Measurements from ENCODE around the gene ARID2. TPM values are rescaled to one million over a fixed set of nuclear protein-coding genes. Genes with fewer than 3 reads are reported as not detected.

ARID2 gene
- total and polyA plus RNA-seq, 9 of the 15 experiments (the other 6 are each of a cell fraction or from before 2014, with no cell fraction given): 13.4 to 41.6 (median 29.4) TPM

GRCh38 chr12:45721369-45721768, 8.1 kb upstream of the ARID2 start:
- Histone ChIP-seq H3K4me3 (no peak overlapping the region), H3K9me1 (ENCODE audit: control insufficient read depth, insufficient read depth, low read length) (no peaks in the 10 kb centered on the region), H3K4me2 (ENCODE audit: insufficient read depth, low read length) (no peak overlapping the region), H3K4me1 (replicated peaks in 1 of 2; ENCODE audit: control insufficient read depth in 2 of 2, insufficient read depth in 2 of 2, low read length in 2 of 2) (no peaks in the 10 kb centered on the region; a peak in 1 of 5 replicates), H3K27ac (ENCODE audit: extremely low read depth, low read depth, low read length) (no peak overlapping the region), H3K36me3 (ENCODE audit: control insufficient read depth, insufficient read depth, low read length) (no peaks in the 10 kb centered on the region), H3K79me2 (ENCODE audit: control insufficient read depth, insufficient read depth, low read length) (peaks cover 60% of the 10 kb centered on the region), H3K27me3 (ENCODE audit: control insufficient read depth in 2 of 2, insufficient read depth in 2 of 2, low read length in 2 of 2) (no peaks in the 10 kb centered on the region), H2AFZ (ENCODE audit: low read depth, low read length) (no peak overlapping the region), H3K9ac (ENCODE audit: insufficient read depth in 1 of 2, low read depth in 2 of 2, low read length in 2 of 2) (no peak overlapping the region), H3K9me3 (replicated peaks; ENCODE audit: control insufficient read depth, insufficient read depth, low read depth, low read length) (no peaks in the 10 kb centered on the region), H4K20me1 (replicated peaks; ENCODE audit: control insufficient read depth, insufficient read depth, low read length) (no peaks in the 10 kb centered on the region; the same call in 1 of the 2 replicates)
- in situ Hi-C loops (cut with MboI): no loop called here
- intact Hi-C loops (cut with micrococcal nuclease): loop anchor here (10.0 kb wide), 1 partner anchor 457 kb away; no protein-coding TSS in a partner anchor
- no peak for FAIRE-seq
- WGBS (ENCODE audit: insufficient coverage, low coverage, missing lambda C conversion rate): 73% methylated on average over 2 of the region's 2 CpGs
- POLR2A ChIA-PET: no interaction called here
- CTCF ChIA-PET (ENCODE audit: low intra/inter-chr PET ratio): no interaction called here
- no TSS peak for BruUV-seq (replicated peaks)
- DNase-seq (ENCODE audit: extremely low read depth in 1 of 4, low spot score in 3 of 4): no peak
- no peak for ATAC-seq
- TF ChIP-seq HSF4 (CRISPR knock-in tag; IDR thresholded peaks at IDR 0.05; ENCODE audit: borderline replicate concordance) (no peak), TRIM24 (IDR thresholded peaks at IDR 0.05) (no peak), ZBTB40 (IDR thresholded peaks at IDR 0.05) (no peak), ZBTB40 (CRISPR knock-in tag; IDR thresholded peaks at IDR 0.05) (no peak), SMARCC2 (IDR thresholded peaks at IDR 0.05; ENCODE audit: low read depth) (no peak), ZNF280B (CRISPR knock-in tag; IDR thresholded peaks at IDR 0.05) (no peak), ILF3 (IDR thresholded peaks at IDR 0.05; ENCODE audit: borderline replicate concordance) (no peak)
